ENCODE measurements around the gene SYNJ2.

DNA sequence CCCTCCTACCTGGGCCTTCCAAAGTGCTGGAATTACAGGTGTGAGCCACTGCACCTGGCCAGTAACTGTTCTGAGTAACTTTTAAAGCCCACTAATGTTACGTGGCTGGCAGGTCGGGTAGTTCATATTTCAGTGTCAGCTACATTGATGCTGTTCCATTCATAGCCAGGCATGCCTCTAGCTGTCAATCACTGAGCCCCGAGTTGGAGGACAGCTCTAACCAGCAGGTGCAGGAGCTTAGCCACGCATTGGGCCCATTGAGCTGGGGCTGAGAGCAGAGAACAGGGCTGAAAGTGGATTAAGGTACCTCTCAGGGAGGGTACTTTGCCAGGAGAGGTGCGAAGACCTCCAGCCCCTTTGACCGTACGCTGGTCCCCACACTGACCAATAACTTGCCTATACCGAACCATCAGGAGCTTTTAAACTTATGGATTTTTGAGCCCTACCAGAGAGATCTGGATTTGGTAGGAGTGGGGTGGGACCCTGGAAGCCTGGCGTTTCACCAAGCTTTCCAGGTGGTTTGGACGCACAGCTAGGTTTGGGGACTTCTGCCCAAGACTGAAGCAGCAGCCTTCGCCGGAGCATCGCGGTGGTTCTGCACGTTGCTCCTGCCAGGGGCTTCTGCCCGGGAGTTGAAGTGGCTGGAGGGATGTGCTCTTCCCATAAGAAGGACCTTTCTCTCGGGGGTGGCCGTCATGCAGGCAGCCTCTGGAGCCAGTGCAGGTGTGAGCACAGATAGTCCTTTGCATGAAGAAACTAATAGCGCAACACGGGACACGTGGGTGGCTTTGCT lies 103.8 kb downstream of the SYNJ2 start:
- TF ChIP-seq ZNF274 (IDR thresholded peaks at IDR 0.05; ENCODE audit: low read depth, low read length) (no peak), SUZ12 (IDR thresholded peaks at IDR 0.05; ENCODE audit: extremely low read depth, insufficient read depth, insufficient read length) (no peak)

Data from NT2/D1 (cell line).